H1 (cell line): Measurements from ENCODE around the gene KDF1.

Experiments used
- BACH1 ChIP-seq: IDR thresholded peaks from 2 replicates; pipeline ENCODE4 v1.6.1; 2012; ENCODE audit warnings: low read length, improper control_type of control experiment
- BCL11A ChIP-seq, 2 experiments: IDR thresholded peaks; one replicate each; pipeline ENCODE4 v1.6.1; 2011; ENCODE audit warnings: low read depth in 2 of 2, low read length in 2 of 2, mild to moderate bottlenecking in 2 of 2
- CHD2 ChIP-seq: IDR thresholded peaks from 2 replicates; pipeline ENCODE4 v1.6.1; 2012; ENCODE audit warnings: low read length, improper control_type of control experiment
- CTCF ChIP-seq, 3 experiments: IDR thresholded peaks; 1 replicate in 2 of 3; 2 replicates in 1 of 3; pipeline versions ENCODE4 v1.5.1 to v1.6.1; 2011; ENCODE audit warnings: low read length in 3 of 3, mild to moderate bottlenecking in 3 of 3, inconsistent platforms in 2 of 3, low read depth in 1 of 3, moderate library complexity in 1 of 3; ENCODE audit not compliant: insufficient read depth in 1 of 3; ENCODE audit errors: control extremely low read depth in 1 of 3
- EZH2 ChIP-seq: fragments of 200-600 bp; sonication (generic); IDR thresholded peaks from 2 replicates; pipeline ENCODE4 v1.7.1; 2012; ENCODE audit warnings: low read depth, mild to moderate bottlenecking, moderate library complexity, low read length, inconsistent platforms; ENCODE audit not compliant: severe bottlenecking
- HDAC6 ChIP-seq: IDR thresholded peaks from one replicate; pipeline ENCODE4 v1.7.1; 2012; ENCODE audit warnings: low read depth, mild to moderate bottlenecking, inconsistent platforms, low read length, moderate library complexity
- MAX ChIP-seq: IDR thresholded peaks from 2 replicates; pipeline ENCODE4 v1.6.1; 2012; ENCODE audit warnings: inconsistent platforms
- POLR2A ChIP-seq, 2 experiments: IDR thresholded peaks; 1 replicate in 1 of 2; 2 replicates in 1 of 2; pipeline ENCODE4 v1.6.1; 2011; ENCODE audit warnings: low read depth in 2 of 2, low read length in 2 of 2, mild to moderate bottlenecking in 2 of 2; ENCODE audit errors: control extremely low read depth in 1 of 2
- POU5F1 ChIP-seq: IDR thresholded peaks from 2 replicates; pipeline ENCODE4 v1.6.1; 2011; ENCODE audit warnings: low read depth, mild to moderate bottlenecking, low read length, moderate library complexity
- SP1 ChIP-seq: IDR thresholded peaks from 2 replicates; pipeline ENCODE4 v1.6.1; 2011; ENCODE audit warnings: low read depth, low read length
- SRF ChIP-seq: IDR thresholded peaks from 2 replicates; pipeline ENCODE4 v1.6.1; 2011; ENCODE audit warnings: mild to moderate bottlenecking, low read depth, low read length, moderate library complexity
- TBP ChIP-seq: IDR thresholded peaks from 2 replicates; pipeline ENCODE4 v1.6.1; 2011; ENCODE audit warnings: low read depth, low read length, improper control_type of control experiment

GRCh38 chr1:26913754-26914619 lies 46.3 kb downstream of the KDF1 start, which contains the start of gene NR0B2:
- TF ChIP-seq CTCF (IDR thresholded peaks at IDR 0.05; ENCODE audit: control extremely low read depth in 1 of 3, insufficient read depth in 1 of 3, low read depth in 1 of 3, low read length in 3 of 3): no peak
- no peak for TF ChIP-seq EZH2
- TF ChIP-seq POLR2A (IDR thresholded peaks at IDR 0.05; ENCODE audit: control extremely low read depth in 1 of 2, low read depth in 2 of 2, low read length in 2 of 2): no peak
- TF ChIP-seq POU5F1: no peak
- TF ChIP-seq SRF: no peak
- TF ChIP-seq HDAC6: no peak
- TF ChIP-seq CHD2: no peak
- TF ChIP-seq BCL11A (IDR thresholded peaks at IDR 0.05; ENCODE audit: low read depth in 2 of 2, low read length in 2 of 2): no peak
- no peak for TF ChIP-seq TBP
- no peak for TF ChIP-seq BACH1
- TF ChIP-seq SP1: no peak
- no peak for TF ChIP-seq MAX
